ENCODE measurements around the gene FBLIM1.

FBLIM1 gene

GRCh38 chr1:15761366-15762128 lies 3.0 kb downstream of the FBLIM1 start:
- Histone ChIP-seq H3K4me3 (ENCODE audit: insufficient read depth, low read length, poor library complexity, severe bottlenecking) (no peak overlapping the region), H3K9ac (ENCODE audit: low read length) (no peak overlapping the region), H3K9me2 (replicated peaks; ENCODE audit: insufficient read depth, low read length) (no peaks in the 10 kb centered on the region), H3K27me3 (ENCODE audit: low read length) (no peaks in the 10 kb centered on the region), H3K36me3 (ENCODE audit: low read length) (no peaks in the 10 kb centered on the region), H3K4me2 (ENCODE audit: low read depth, low read length, poor library complexity, severe bottlenecking) (no peak overlapping the region), H3K9me3 (ENCODE audit: insufficient read depth, low read length) (no peaks in the 10 kb centered on the region), H3F3A (ENCODE audit: insufficient read depth) (no peaks in the 10 kb centered on the region), H3K27ac (ENCODE audit: low read depth, low read length) (no peak overlapping the region), H2AFZ (ENCODE audit: low read depth, low read length, severe bottlenecking) (no peak overlapping the region), H3K79me2 (ENCODE audit: insufficient read depth, low read length) (no peaks in the 10 kb centered on the region), H4K20me1 (ENCODE audit: low read depth, low read length) (no peaks in the 10 kb centered on the region)
- no peak for TF ChIP-seq EZH2phosphoT487 (conservative IDR thresholded peaks at IDR 0.05; ENCODE audit: low read length)
- TF ChIP-seq, protein P1, sequence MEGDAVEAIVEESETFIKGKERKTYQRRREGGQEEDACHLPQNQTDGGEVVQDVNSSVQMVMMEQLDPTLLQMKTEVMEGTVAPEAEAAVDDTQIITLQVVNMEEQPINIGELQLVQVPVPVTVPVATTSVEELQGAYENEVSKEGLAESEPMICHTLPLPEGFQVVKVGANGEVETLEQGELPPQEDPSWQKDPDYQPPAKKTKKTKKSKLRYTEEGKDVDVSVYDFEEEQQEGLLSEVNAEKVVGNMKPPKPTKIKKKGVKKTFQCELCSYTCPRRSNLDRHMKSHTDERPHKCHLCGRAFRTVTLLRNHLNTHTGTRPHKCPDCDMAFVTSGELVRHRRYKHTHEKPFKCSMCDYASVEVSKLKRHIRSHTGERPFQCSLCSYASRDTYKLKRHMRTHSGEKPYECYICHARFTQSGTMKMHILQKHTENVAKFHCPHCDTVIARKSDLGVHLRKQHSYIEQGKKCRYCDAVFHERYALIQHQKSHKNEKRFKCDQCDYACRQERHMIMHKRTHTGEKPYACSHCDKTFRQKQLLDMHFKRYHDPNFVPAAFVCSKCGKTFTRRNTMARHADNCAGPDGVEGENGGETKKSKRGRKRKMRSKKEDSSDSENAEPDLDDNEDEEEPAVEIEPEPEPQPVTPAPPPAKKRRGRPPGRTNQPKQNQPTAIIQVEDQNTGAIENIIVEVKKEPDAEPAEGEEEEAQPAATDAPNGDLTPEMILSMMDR (IDR thresholded peaks at IDR 0.05; ENCODE audit: insufficient read depth, low read length, poor library complexity, severe bottlenecking), result no peak

DNA sequence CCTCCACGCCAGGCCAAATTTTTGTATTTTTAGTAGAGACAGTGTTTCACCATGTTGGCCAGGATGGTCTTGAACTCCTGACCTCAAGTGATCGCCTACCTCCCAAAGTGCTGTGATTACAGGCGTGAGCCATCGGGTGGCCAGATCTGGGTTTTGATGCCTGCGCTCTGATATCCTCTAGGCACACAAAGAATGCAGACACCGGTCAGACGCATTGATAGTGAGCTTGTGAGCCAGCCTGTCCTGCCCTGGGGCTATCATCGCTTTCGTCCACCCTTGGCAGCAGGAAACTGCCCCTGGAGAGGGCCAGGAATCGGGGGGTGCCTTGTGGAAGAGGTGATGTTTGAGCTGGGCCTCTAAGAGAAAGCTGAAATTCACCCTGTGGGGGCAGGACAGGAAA lies 4.0 kb downstream of the FBLIM1 start:
- H3K36me3 ChIP-seq (ENCODE audit: low read length), result no peaks in the 10 kb centered on the region
- H3K4me2 ChIP-seq (ENCODE audit: low read depth, low read length, poor library complexity, severe bottlenecking), result no peak overlapping the region
- TF ChIP-seq EZH2phosphoT487 (conservative IDR thresholded peaks at IDR 0.05; ENCODE audit: low read length), result no peak
- TF ChIP-seq, protein P1 (IDR thresholded peaks at IDR 0.05; ENCODE audit: insufficient read depth, low read length, poor library complexity, severe bottlenecking), result no peak
- no peaks in the 10 kb centered on the region for H3K9me2 ChIP-seq (replicated peaks; ENCODE audit: insufficient read depth, low read length)
- no peaks in the 10 kb centered on the region for H3K27me3 ChIP-seq (ENCODE audit: low read length)
- no peak overlapping the region for H3K27ac ChIP-seq (ENCODE audit: low read depth, low read length)
- H2AFZ ChIP-seq (ENCODE audit: low read depth, low read length, severe bottlenecking), result no peak overlapping the region
- no peaks in the 10 kb centered on the region for H3F3A ChIP-seq (ENCODE audit: insufficient read depth)
- H3K4me3 ChIP-seq (ENCODE audit: insufficient read depth, low read length, poor library complexity, severe bottlenecking), result no peak overlapping the region
- H3K79me2 ChIP-seq (ENCODE audit: insufficient read depth, low read length), result no peaks in the 10 kb centered on the region
- no peak overlapping the region for H3K9ac ChIP-seq (ENCODE audit: low read length)
- H3K9me3 ChIP-seq (ENCODE audit: insufficient read depth, low read length), result no peaks in the 10 kb centered on the region
- no peaks in the 10 kb centered on the region for H4K20me1 ChIP-seq (ENCODE audit: low read depth, low read length)

- Histone ChIP-seq H3K9me3 (ENCODE audit: insufficient read depth, low read length) (no peaks in the 10 kb centered on the region), H3K36me3 (ENCODE audit: low read length) (no peaks in the 10 kb centered on the region), H3K79me2 (ENCODE audit: insufficient read depth, low read length) (no peaks in the 10 kb centered on the region), H3K27me3 (ENCODE audit: low read length) (no peaks in the 10 kb centered on the region), H3K9ac (ENCODE audit: low read length) (no peak overlapping the region), H3K4me3 (ENCODE audit: insufficient read depth, low read length, poor library complexity, severe bottlenecking) (no peak overlapping the region), H2AFZ (ENCODE audit: low read depth, low read length, severe bottlenecking) (no peak overlapping the region), H4K20me1 (ENCODE audit: low read depth, low read length) (no peaks in the 10 kb centered on the region), H3F3A (ENCODE audit: insufficient read depth) (no peaks in the 10 kb centered on the region), H3K9me2 (replicated peaks; ENCODE audit: insufficient read depth, low read length) (no peaks in the 10 kb centered on the region), H3K4me2 (ENCODE audit: low read depth, low read length, poor library complexity, severe bottlenecking) (no peak overlapping the region), H3K27ac (ENCODE audit: low read depth, low read length) (no peak overlapping the region)
- TF ChIP-seq, protein P1 (IDR thresholded peaks at IDR 0.05; ENCODE audit: insufficient read depth, low read length, poor library complexity, severe bottlenecking), result no peak
- TF ChIP-seq EZH2phosphoT487 (conservative IDR thresholded peaks at IDR 0.05; ENCODE audit: low read length), result no peak
These were observed 5.7 kb downstream of the FBLIM1 start for GRCh38 chr1:15764269-15764764.

Measured in SU-DHL-6 (cell line).